ENCODE measurements around the gene PAOX.

DNA sequence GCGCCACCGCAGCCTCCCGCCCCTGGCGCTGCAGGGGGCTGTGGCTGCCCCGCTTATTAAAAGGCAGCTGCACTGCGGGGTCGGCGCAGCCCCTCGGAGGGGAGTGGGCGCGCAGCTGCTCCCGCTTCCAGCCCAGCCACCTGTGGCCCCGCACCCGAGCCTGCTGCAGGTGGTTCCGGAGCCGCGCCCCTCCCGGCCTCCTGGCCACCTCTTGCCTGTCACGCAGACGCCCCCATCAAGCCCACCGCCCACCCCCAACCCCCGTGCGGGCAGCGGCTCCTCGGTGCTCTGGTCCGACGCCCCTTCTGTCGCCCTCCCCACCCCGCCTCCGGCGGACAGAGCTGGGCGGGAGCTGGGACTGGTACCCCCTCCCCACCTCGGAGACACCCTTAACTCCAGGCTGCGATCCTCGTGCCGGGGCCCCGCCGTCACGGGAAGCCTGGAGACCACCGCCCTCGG is 42.9 kb upstream of the PAOX start:
- no peak for TF ChIP-seq ARID2 (IDR thresholded peaks at IDR 0.05)
- TF ChIP-seq, protein P1, sequence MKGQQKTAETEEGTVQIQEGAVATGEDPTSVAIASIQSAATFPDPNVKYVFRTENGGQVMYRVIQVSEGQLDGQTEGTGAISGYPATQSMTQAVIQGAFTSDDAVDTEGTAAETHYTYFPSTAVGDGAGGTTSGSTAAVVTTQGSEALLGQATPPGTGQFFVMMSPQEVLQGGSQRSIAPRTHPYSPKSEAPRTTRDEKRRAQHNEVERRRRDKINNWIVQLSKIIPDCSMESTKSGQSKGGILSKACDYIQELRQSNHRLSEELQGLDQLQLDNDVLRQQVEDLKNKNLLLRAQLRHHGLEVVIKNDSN (CRISPR knock-in tag; IDR thresholded peaks at IDR 0.05), result no peak
- TF ChIP-seq TAF15 (IDR thresholded peaks at IDR 0.05; ENCODE audit: low read depth, low read length), result no peak
- TF ChIP-seq POLR2AphosphoS5 (IDR thresholded peaks at IDR 0.05; ENCODE audit: control insufficient read depth, insufficient read depth, low read depth, low read length), result no peak
- no peak for TF ChIP-seq KLF10 (CRISPR knock-in tag; IDR thresholded peaks at IDR 0.05)
- no peak for TF ChIP-seq C11orf30 (IDR thresholded peaks at IDR 0.05; ENCODE audit: low read depth)
- TF ChIP-seq, protein P2, sequence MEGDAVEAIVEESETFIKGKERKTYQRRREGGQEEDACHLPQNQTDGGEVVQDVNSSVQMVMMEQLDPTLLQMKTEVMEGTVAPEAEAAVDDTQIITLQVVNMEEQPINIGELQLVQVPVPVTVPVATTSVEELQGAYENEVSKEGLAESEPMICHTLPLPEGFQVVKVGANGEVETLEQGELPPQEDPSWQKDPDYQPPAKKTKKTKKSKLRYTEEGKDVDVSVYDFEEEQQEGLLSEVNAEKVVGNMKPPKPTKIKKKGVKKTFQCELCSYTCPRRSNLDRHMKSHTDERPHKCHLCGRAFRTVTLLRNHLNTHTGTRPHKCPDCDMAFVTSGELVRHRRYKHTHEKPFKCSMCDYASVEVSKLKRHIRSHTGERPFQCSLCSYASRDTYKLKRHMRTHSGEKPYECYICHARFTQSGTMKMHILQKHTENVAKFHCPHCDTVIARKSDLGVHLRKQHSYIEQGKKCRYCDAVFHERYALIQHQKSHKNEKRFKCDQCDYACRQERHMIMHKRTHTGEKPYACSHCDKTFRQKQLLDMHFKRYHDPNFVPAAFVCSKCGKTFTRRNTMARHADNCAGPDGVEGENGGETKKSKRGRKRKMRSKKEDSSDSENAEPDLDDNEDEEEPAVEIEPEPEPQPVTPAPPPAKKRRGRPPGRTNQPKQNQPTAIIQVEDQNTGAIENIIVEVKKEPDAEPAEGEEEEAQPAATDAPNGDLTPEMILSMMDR (IDR thresholded peaks at IDR 0.05 in 2 of 3, conservative IDR thresholded peaks at IDR 0.05 in 1 of 3; ENCODE audit: insufficient read depth in 2 of 3, low read depth in 1 of 3, low read length in 3 of 3), result no peak
- TF ChIP-seq MEF2A (IDR thresholded peaks at IDR 0.05; ENCODE audit: control insufficient read depth, low read depth, low read length), result no peak
- TF ChIP-seq PHF8 (IDR thresholded peaks at IDR 0.05; ENCODE audit: borderline replicate concordance, low read length), result no peak
- no peak for TF ChIP-seq NFE2L1 (tag; IDR thresholded peaks at IDR 0.05; ENCODE audit: borderline replicate concordance, low read depth)
- no peak for TF ChIP-seq POU5F1 (IDR thresholded peaks at IDR 0.05; ENCODE audit: borderline replicate concordance, low read depth, low read length, partially characterized antibody)
- TF ChIP-seq EGR1 (conservative IDR thresholded peaks at IDR 0.05), result no peak

All from K562 (cell line).